HG02938 (cell line): ENCODE measurements around the gene GATA5.

Source experiments
- ATAC-seq: cut with Tn5 transposase; IDR thresholded peaks from one replicate; pipeline ENCODE4 v1.9.1; 2021; ENCODE audit warnings: mild to moderate bottlenecking, moderate library complexity; ENCODE audit not compliant: unreplicated experiment

GATA5 gene

DNA sequence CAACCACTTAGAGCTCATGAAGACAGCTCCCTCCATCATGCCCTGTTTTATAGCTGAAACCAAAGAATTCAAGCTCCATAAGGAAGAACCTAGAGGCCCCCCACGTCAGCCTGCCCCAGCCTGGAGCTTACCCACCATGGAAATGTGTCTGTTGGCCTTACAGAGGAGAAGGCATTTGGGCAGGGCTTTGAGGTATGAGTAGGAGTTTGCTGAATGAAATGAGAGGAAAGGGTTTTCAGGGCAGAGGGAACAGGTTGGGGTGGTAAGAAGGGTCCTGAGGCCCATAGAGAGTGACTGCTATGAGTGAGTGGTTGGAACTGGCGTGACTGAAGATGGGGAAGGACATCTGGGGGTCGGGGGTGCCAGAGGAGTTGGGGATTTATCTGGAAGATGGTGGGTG, 12.7 kb upstream of the GATA5 start:
- ATAC-seq, result no peak

- no peak for ATAC-seq
Observed at GRCh38 chr20:62487561-62488354, 12.0 kb upstream of the GATA5 start.

GRCh38 chr20:62487118-62487517, 11.3 kb upstream of the GATA5 start:
- ATAC-seq, result no peak

GRCh38 chr20:62486484-62486883, 10.7 kb upstream of the GATA5 start:
- ATAC-seq, result no peak

DNA sequence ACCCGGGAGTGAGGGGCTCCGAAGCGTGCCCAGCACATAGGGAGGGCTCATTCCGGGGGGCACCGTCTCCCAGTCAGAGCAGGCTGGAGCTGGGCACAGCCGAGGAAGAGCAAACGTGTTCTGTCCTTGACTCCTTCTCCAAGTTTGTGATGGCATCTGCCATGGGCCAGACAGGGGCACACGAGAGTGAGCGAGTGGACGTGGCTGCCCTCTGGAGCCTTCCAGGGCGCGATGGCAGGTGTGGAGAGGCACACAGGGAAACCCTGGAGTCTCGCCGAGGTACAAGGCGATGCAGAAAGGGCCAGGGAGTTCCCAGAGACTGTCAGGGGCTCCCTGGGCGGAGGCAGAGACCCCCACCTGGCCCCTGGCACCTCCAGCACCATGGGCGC, 9.9 kb upstream of the GATA5 start:
- no peak for ATAC-seq

GRCh38 chr20:62485062-62485700, 9.4 kb upstream of the GATA5 start:
- no peak for ATAC-seq

GRCh38 chr20:62484478-62484877, 8.7 kb upstream of the GATA5 start:
- no peak for ATAC-seq

- ATAC-seq, result no peak
Observed at GRCh38 chr20:62483613-62484458, 8.0 kb upstream of the GATA5 start.

DNA sequence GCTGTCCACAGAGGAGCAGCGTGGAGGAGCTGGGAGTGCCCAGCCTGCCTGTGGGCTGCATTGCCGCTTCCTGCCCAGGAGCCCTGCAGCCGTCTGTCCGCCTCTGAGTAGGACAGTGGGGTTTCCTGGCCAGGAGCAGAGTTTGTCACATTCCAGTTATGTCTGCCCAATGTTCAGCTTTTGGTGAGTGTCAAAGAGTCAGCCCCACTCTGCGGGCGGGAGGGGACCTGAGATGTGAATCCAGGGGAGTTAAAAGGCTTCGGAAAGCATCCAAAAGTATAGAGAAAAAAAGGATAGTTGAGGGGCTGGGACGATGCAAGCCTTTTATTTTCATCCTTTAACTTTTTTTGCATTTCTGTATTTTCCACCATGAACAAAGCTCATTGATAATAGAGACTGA, 7.2 kb upstream of the GATA5 start:
- no peak for ATAC-seq

GRCh38 chr20:62482146-62482809, 6.5 kb upstream of the GATA5 start:
- ATAC-seq, result no peak

GRCh38 chr20:62481425-62482145, 5.8 kb upstream of the GATA5 start:
- ATAC-seq, result no peak

DNA sequence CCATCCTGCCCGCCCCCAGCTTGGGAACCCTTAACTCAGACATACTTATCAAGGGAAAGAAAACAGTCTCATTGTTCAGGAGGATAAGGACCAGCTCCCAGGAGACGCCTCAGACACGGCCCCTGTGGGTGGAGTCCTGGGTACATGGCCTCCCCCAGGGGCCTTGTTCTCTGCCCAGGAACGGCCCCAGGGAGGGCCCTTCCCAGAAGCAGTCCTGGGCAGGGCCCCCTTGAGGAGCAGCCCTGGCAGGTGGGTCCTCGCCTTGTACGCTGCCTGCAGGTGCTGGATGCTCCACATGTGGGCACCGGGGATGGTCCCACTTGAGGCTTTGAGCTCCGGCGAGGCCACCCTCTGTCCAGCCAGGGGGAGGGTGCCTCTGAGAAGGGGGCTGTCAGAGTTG, 4.5 kb upstream of the GATA5 start:
- no peak for ATAC-seq

GRCh38 chr20:62479656-62480055, 3.9 kb upstream of the GATA5 start:
- ATAC-seq, result no peak

- ATAC-seq, result no peak
Observed at GRCh38 chr20:62479156-62479555, 3.4 kb upstream of the GATA5 start.

DNA sequence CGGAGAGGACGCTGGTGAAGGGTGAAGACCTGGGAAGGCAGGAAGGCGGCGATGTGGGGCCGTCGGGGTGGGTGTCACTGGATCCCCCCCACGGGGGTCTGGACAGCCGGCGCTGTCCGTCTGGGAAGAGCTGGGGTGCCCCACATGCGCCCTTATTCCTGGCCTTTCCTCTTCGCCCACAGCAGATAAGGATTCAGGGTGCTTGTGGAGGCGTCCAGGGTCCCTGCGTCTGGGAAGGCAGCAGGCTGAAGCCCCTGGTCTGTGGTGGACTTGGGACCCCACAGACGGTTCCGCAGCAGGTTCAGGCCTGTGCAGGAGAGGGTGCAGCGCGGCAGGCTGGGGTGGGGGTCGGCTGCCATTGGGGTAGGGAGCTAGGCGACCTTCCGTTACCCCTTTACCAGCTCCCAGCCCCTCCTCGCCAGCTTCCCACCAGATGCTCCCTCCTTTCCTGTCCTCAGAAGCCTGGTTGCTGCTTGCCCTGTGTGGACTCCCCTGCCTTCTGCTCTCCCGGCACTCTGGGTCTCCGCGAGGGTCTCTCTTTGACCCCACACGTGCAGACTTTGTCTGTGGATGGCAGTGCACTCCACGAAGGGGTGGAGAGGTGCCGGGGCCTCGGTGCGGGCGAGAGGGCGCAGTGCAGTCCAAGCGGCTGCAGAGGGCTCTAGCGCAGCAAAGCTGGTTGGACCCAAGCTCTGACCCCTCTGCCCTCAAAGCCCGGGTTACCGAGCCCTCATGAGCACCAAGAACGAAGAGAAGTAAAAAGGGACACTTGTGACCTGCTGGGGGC, 2.1 kb upstream of the GATA5 start:
- no peak for ATAC-seq

- no peak for ATAC-seq
Observed at GRCh38 chr20:62476056-62476838, 452 bp upstream of the GATA5 start.

DNA sequence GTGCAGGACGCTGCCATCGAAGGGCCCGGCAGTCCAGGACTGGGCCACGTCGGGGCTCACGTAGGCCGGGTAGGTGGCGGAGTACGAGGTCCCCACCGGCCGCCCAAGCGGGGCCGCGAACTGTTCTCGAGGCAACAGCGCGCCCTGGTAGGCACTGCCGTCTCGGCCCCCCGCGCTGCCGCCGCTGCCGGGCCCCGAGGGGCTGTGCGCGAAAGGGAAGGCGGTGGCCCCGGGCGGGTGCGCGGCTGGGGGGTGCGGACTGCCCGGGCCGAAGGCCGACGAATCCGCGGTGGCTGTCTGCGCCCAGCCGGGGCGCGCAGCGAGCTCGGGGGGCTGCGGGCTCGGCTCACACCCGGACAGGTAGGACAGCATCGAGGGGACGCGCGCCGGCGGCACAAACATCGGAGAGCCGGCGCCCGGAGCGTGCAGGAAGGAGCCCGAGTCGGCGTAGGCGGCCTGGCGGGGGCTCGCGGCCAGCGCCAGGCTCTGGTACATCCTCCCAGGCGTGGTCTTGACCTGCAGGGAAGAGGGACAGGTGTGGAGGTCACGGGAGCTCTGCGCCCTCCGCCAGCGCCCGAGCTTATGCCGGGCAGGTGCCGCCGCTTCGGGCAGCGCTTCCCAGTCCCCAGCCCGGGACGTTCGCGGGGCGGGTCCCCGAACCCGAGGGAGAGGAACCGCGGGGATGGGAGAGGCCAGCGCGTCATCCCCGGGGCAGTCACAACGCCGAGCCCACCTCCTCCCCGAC, 596 bp downstream of the GATA5 start:
- ATAC-seq, result no peak

DNA sequence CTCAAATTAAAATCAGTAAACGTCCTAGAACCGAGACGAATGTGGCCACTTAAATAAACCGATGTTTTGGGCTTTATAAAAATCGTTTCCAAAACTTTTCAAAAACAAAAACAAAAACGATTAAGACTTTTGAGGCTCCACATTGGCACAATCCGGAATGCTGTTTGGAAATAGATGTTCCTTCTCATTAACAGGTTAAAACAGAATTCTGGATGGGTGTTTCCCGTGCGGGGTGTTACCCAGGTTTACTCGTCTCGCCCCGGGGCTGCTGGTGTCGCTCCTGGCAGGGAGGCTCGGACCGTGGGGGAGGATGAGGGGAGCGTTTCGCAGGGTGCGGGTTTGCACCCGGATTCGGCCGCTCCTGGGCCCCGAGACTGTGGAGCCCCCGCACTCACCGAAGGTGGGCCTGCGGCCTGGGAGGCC, 1.2 kb downstream of the GATA5 start:
- no peak for ATAC-seq
